Calu3 (cell line): ENCODE results near the gene MBP. TPM values are rescaled to one million over a fixed set of nuclear protein-coding genes. Genes with fewer than 3 reads are reported as not detected.

Source experiments
- BruUV-seq: library from RNA; stranded (reverse); fragments of 400-500 nt; replicated peaks from 2 replicates; lab custom pipeline; 2021; lab: Mats Ljungman, UMichigan
- CTCF ChIA-PET: fragments of 300-600 bp; sonication (Branson Sonifier 250); formaldehyde crosslinking; loops from one replicate; lab custom pipeline; 2022; ENCODE audit warnings: antibody characterized with exemption; lab: Charles Lee
- DNase-seq: peaks from one replicate; pipeline ENCODE4 v3.0.0; 2022
- H3K27ac Mint-ChIP-seq: one replicate; pipeline ENCODE4 v1.8.0; 2022; ENCODE audit warnings: mixed read lengths; ENCODE audit not compliant: unreplicated experiment
- H3K27me3 Mint-ChIP-seq: one replicate; pipeline ENCODE4 v1.8.0; 2022; ENCODE audit warnings: mixed read lengths; ENCODE audit not compliant: unreplicated experiment
- H3K36me3 Mint-ChIP-seq: one replicate; pipeline ENCODE4 v1.8.0; 2022; ENCODE audit warnings: mild to moderate bottlenecking, moderate library complexity, mixed read lengths; ENCODE audit not compliant: insufficient read depth, unreplicated experiment
- H3K4me1 Mint-ChIP-seq: one replicate; pipeline ENCODE4 v1.8.0; 2022; ENCODE audit warnings: mild to moderate bottlenecking, low read depth, mixed read lengths; ENCODE audit not compliant: unreplicated experiment
- H3K4me3 Mint-ChIP-seq: one replicate; pipeline ENCODE4 v1.8.0; 2022; ENCODE audit warnings: mild to moderate bottlenecking, low read depth, moderate library complexity, mixed read lengths; ENCODE audit not compliant: unreplicated experiment
- H3K9me3 Mint-ChIP-seq: one replicate; pipeline ENCODE4 v1.8.0; 2022; ENCODE audit warnings: low read depth, mixed read lengths; ENCODE audit not compliant: unreplicated experiment
- CTCF ChIP-seq: fragments of 200-600 bp; IDR thresholded peaks from one replicate; pipeline ENCODE4 v1.8.0; 2022; ENCODE audit warnings: antibody characterized with exemption; ENCODE audit not compliant: unreplicated experiment
- intact Hi-C: fragments of 100-400 bp; cut with micrococcal nuclease; formaldehyde crosslinking; loops from one replicate; pipeline ENCODE4 v1.10.0; 2022; ENCODE audit not compliant: unreplicated experiment
- total RNA-seq: library from RNA; stranded (reverse); gene quantifications from 2 replicates; pipeline ENCODE4 v1.2.3, GENCODE V29; 2022

Gene MBP
- total RNA-seq, 1 experiment from 2014 or later = 221 TPM

GRCh38 chr18:77133051-77133834 is 660 bp upstream of the MBP start:
- CTCF ChIA-PET = interaction anchor here (1.1 to 4.1 kb wide), 8 partner anchors 11 to 78 kb away, joined by 3 to 36 read pairs (median 8); no protein-coding TSS in a partner anchor
- peaks cover 60% of the 10 kb centered on the region for H3K36me3 Mint-ChIP-seq
- TF ChIP-seq CTCF = no peak
- DNase-seq = peak; percentile 60
- H3K4me3 Mint-ChIP-seq = peak overlapping the region; percentile 93
- TSS peak; percentile 2 for BruUV-seq
- peaks cover 25% of the 10 kb centered on the region for H3K4me1 Mint-ChIP-seq
- no peaks in the 10 kb centered on the region for H3K27me3 Mint-ChIP-seq
- H3K27ac Mint-ChIP-seq = no peak overlapping the region
- intact Hi-C loops = no loop called here
- H3K9me3 Mint-ChIP-seq = no peaks in the 10 kb centered on the region

GRCh38 chr18:77131652-77132368 is 773 bp downstream of the MBP start:
- intact Hi-C loops = no loop called here
- CTCF ChIA-PET = interaction anchor here (0.6 to 4.1 kb wide), 15 partner anchors 9 to 296 kb away, joined by 3 to 36 read pairs (median 4); no protein-coding TSS in a partner anchor
- TF ChIP-seq CTCF = no peak
- Mint-ChIP-seq H3K27ac (peak overlapping the region; percentile 72), H3K4me3 (peak overlapping the region; percentile 93), H3K27me3 (no peaks in the 10 kb centered on the region), H3K9me3 (no peaks in the 10 kb centered on the region), H3K36me3 (peaks cover 74% of the 10 kb centered on the region), H3K4me1 (peaks cover 39% of the 10 kb centered on the region)
- BruUV-seq = no TSS peak
- DNase-seq = peak; percentile 89

- Mint-ChIP-seq H3K4me3 (peak overlapping the region; percentile 93), H3K27ac (peak overlapping the region; percentile 72), H3K4me1 (peaks cover 45% of the 10 kb centered on the region), H3K27me3 (no peaks in the 10 kb centered on the region), H3K36me3 (peaks cover 78% of the 10 kb centered on the region), H3K9me3 (no peaks in the 10 kb centered on the region)
- TF ChIP-seq CTCF = no peak
- DNase-seq = peak; percentile 66
- no TSS peak for BruUV-seq
- CTCF ChIA-PET = interaction anchor here (0.6 to 4.1 kb wide), 14 partner anchors 8 to 308 kb away, joined by 3 to 36 read pairs (median 4); no protein-coding TSS in a partner anchor
- intact Hi-C loops = no loop called here
Observed at GRCh38 chr18:77131100-77131651, 1.4 kb downstream of the MBP start.
